Measurements from ENCODE around the gene NAPG. TPM values are rescaled to one million over a fixed set of nuclear protein-coding genes. Genes with fewer than 3 reads are reported as not detected.

NAPG gene
- total RNA-seq, 1 experiment from 2014 or later = 28.0 TPM

DNA sequence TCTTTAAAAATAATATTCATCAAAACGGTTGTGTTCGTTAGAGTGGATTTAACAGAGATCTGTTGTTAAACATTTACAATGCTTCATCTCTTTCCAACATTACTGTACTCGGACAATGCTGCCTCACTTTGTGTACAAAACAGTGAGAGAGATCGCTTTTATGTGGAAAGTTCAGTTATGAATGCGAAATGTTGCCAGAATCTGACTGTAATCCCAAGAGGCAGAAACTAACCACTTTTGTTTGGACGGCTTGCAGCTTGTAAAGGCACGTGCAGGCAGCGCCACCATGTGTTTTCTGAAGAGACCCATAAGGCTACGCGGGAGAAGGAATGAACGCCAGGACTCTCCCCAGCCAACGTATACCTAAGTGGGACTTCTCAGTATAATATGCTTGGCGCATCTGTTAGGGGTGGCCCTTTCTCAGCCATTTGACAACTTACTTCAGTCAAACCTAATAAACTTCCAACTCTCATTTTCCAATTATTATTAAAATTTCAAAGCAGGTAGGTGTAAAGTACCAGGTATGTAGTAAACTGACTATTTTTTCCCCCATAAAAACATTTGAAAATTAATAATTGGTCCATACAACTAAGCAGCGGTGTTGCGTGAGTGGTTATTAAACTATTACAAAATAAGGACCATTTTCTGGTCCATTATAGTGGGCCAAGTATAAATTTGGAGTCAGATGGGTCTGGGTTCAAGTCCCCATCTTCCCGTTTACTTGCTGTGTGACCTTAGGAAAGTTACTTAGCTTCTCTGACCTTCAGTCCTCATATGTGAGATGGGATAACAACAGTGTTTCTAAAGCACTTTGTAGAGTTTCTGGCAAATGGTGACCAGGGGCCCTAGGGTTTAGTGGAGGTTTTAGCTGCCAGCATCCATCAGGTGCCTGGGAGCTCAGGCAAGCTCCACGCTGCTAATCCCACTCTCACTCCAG, 5.6 kb upstream of the NAPG start:
- Histone ChIP-seq H3K27me3 (ENCODE audit: insufficient read depth, low read length) (peaks cover 27% of the 10 kb centered on the region; the same call in 1 of the 2 replicates), H3K4me3 (replicated peaks in 1 of 2; ENCODE audit: low read depth in 1 of 2, low read length in 2 of 2) (no peak overlapping the region), H3K27ac (ENCODE audit: low read depth, low read length) (no peak overlapping the region), H3K9me3 (ENCODE audit: control insufficient read depth in 1 of 2, insufficient read depth in 1 of 2, low read depth in 1 of 2, low read length in 2 of 2) (no peaks in the 10 kb centered on the region), H3K4me2 (ENCODE audit: low read length) (peak overlapping the region; percentile 45), H2AFZ (ENCODE audit: low read depth, low read length, poor library complexity, severe bottlenecking) (peak overlapping the region; percentile 66), H3K9me2 (ENCODE audit: insufficient read depth) (no peaks in the 10 kb centered on the region), H3K79me2 (ENCODE audit: insufficient read depth, low read length) (no peaks in the 10 kb centered on the region), H3K9ac (ENCODE audit: low read length) (no peak overlapping the region), H3K4me1 (ENCODE audit: control insufficient read depth in 1 of 2, insufficient read depth in 2 of 2, low read length in 2 of 2) (peaks cover under 1 to 5% of the 10 kb centered on the region in 2 experiments; a peak in 3 of 4 replicates), H3K36me3 (ENCODE audit: control insufficient read depth in 1 of 2, insufficient read depth in 2 of 2, low read length in 2 of 2) (no peaks in the 10 kb centered on the region), H4K20me1 (ENCODE audit: insufficient read depth) (no peaks in the 10 kb centered on the region)
- CTCF ChIA-PET = interaction anchor here (1.0 to 4.3 kb wide), 2 partner anchors 514 to 549 kb away, joined by 4 to 24 read pairs; no protein-coding TSS in a partner anchor
- RAD21 ChIA-PET (ENCODE audit: low non-redundant PET in 1 of 2, low total read pairs in 2 of 2, uncharacterized antibody in 2 of 2, unreplicated experiment in 2 of 2) = no interaction called here
- POLR2A ChIA-PET = no interaction called here
- DNase-seq (ENCODE audit: low read depth, low spot score) = peak; percentile 73
- intact Hi-C loops (cut with micrococcal nuclease) = loop anchor here (1.0 kb wide), 1 partner anchor 549 kb away; no protein-coding TSS in a partner anchor
- no peak for TF ChIP-seq YY1 (IDR thresholded peaks at IDR 0.05; ENCODE audit: extremely low read depth, insufficient replicate concordance, low read depth, low read length)
- TF ChIP-seq, protein P1, sequence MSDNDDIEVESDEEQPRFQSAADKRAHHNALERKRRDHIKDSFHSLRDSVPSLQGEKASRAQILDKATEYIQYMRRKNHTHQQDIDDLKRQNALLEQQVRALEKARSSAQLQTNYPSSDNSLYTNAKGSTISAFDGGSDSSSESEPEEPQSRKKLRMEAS (IDR thresholded peaks at IDR 0.05) = peak; percentile 30; the same call in 1 of the 2 replicates
- TF ChIP-seq CTCF (IDR thresholded peaks at IDR 0.05 in 2 of 3, conservative IDR thresholded peaks at IDR 0.05 in 1 of 3; ENCODE audit: borderline replicate concordance in 1 of 3, insufficient read depth in 1 of 3, low read depth in 2 of 3, low read length in 2 of 3) = peak; percentile 59 to 81 (median 61); a peak in 5 of 6 replicates
- peak; percentile 89 for TF ChIP-seq RAD21 (IDR thresholded peaks at IDR 0.05; ENCODE audit: low read depth)
- ATAC-seq = peak; percentile 98
- BruUV-seq (replicated peaks) = no TSS peak

Data from HCT116 (cell line).